HuH-7 (cell line): Measurements from ENCODE around the gene PON1.

Experiments used
- DNase-seq: peaks from one replicate; pipeline ENCODE4 v3.0.0; 2011; ENCODE audit warnings: low spot score

PON1 gene

GRCh38 chr7:95317546-95317945 lies 6.8 kb downstream of the PON1 start:
- DNase-seq = no peak

- no peak for DNase-seq
These were observed 7.7 kb downstream of the PON1 start for GRCh38 chr7:95316588-95316987.

DNA sequence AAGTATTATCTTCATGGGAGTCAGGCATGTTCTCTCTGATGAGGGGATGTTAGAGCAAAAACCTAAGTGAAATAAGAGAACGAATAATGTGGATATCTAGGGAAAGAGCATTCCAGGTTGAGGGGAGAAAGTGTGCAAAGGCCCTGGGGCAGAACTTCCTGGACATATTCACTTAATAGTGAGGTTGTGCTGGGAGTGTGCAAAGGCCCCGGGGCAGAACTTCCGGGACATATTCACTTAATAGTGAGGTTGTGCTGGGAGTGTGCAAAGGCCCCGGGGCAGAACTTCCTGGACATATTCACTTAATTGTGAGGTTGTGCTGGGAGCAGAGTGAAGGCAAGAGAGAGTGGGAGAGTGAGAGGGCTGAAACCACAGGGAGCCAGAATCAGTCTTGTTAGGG lies 11.8 kb downstream of the PON1 start:
- DNase-seq = no peak

GRCh38 chr7:95311389-95311788 lies 12.9 kb downstream of the PON1 start:
- no peak for DNase-seq

- no peak for DNase-seq
These were observed 14.4 kb downstream of the PON1 start for GRCh38 chr7:95309951-95310350.

DNA sequence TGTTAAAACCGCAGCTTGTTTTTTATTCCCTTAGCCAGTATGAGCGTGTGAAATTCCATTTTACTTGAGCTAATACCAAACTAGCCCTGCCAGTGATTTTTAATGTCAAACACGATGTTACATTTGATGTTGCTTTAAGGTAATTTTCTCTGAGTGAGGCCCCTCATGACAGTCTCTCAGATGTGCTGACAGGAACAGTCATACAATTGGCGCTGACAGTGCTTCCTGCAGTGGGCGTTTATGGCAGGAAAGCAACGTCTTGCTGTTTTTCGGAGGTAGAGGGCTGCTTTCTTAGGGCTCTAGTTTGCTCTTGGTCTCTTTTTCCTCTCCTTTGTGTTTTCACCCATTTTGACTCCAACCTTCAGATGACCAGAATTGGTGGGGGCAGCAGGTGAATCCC lies 19.3 kb downstream of the PON1 start:
- no peak for DNase-seq

DNA sequence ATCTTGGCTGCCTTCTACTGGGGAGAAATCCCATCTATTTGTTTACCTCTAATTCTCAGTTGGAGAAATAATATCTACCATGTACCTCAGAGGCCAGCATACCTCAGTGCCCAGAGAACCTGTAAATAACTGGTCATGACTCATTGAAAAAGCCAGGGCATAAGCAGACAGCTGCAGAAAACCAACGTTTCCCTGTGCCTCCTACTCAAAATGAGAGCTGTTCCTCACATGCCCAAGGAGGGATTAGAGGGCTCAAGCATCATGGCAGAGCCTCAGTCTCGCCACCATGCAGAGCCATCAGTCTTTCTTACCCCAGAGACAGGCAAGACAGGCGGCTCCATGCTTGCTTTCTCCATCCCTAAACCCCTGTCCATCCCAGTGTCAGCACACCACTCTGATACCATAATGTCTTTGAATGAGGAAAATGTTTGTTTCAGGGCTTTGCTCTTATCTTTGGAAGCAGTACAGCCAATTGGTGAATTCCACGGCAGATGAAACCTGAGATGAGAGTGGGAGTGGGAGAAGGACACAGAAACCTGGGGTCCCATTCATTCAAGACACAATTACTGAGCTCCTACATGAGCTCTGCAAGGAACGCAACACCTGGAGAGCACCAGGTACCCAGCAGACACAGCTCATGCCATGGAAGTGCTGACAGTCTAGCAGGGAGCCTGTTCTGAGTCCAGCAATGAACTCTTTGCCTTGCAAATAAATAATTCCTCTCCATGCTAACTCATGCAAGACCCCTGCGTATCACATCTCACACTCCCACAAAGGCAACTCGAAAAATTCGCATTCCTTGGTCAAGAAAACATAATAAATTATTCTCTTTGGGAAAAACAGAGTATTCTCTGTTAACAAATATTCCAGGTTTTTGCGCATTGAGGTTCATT lies 21.1 kb downstream of the PON1 start:
- DNase-seq = no peak

DNA sequence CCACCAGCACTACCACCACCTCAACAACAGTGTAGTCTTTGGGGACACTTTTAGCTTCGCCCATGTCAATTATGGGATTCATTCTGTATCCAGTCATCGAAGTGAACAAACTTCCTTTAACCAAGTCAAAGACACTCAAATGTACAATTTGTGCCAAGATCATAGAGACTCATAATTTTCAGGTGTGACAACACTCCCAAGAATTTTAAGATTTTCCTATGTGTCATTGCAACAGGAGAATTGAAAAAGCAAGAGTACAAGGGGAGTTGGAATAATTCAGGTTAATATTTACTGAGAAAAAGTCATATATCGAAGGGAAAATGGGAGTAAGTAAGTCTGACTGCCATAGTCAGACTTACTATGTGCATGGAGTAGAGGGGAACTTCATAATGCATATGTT lies 26.2 kb downstream of the PON1 start:
- DNase-seq = no peak

GRCh38 chr7:95297041-95297440 lies 27.3 kb downstream of the PON1 start:
- DNase-seq = no peak

DNA sequence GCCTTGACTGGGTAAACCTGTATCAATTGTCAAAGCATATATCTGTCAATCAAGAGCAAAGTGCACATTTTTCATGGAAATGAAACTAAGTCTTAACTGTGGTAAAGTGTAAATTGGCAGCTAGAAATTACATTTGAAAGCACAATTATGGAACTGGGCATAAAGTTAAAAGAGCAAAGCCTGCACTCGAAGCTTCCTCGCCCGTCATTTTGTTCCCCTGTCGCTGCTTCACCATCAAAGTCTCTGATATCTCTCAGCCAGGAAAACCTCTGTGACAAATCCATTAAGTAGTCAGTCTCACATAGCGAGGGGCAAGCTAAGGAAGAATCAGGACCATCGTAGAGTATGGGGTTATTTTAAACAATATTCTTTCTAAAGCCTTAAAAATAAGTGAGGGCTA lies 27.9 kb downstream of the PON1 start:
- DNase-seq = no peak

DNA sequence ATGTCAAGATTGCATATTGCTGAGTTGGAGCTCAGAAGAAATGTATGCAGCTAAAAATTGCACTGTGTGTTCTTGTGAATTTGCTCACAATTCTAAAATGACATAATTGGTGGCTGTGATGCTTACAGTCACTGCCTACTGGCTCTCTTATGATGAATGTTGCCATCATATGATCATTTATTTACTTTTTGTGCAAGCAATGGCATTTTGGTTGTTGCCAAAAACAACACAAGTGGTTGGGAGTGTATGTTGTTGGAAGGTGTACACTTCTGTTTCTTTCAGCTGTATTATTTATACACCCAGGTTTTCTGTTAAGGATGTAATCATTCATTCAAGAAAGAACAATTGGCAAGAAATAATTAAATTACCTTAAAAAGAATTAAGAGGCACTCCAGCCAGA lies 28.9 kb downstream of the PON1 start:
- no peak for DNase-seq

DNA sequence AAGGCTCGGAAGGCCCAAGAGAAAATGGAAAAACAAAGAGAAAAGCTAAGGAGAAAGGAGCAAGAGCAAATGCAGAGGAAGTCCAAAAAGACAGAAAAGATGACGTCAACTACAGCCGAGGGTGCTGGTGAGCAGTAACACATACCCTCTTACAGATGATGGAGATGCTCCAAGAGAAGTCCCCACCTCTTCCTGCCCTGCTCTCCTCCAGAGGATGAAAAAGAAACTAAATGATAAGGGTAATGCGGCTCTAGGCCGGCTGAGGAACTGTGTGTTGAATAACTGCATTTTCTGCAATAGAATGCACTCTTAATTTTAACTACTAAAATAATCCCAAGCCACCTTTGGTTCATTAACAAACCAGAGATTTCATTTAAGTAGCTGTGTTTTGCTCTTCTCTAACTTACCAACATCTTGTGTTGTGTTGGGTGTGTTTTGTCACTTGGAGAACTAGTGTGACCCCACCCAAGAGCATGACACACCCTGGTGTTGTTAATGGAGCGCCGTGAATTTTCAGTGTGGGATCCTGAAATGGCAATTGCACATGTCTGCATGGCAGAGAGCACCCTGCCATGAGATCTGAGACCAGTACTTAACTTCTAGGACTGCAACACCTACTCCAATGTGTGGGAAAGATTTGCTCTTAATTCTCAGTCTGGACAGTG lies 34.0 kb downstream of the PON1 start:
- DNase-seq = no peak

DNA sequence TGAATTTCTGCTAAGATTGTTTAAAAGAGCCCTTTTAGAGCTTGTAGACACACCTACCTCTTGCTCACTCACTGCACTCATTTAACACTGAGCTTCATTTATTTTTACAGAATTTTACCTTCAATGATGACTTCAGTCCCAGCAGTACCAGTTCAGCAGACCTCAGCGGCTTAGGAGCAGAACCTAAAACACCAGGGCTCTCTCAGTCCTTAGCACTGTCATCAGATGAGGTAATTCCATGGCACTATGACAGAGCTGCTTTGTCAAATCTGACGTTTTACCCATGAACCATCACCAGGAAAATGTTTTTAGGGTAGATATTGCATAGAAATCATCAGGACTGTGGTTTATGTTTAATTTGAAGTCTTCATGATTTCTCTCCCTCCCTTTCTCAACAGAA lies 38.2 kb downstream of the PON1 start:
- no peak for DNase-seq

DNA sequence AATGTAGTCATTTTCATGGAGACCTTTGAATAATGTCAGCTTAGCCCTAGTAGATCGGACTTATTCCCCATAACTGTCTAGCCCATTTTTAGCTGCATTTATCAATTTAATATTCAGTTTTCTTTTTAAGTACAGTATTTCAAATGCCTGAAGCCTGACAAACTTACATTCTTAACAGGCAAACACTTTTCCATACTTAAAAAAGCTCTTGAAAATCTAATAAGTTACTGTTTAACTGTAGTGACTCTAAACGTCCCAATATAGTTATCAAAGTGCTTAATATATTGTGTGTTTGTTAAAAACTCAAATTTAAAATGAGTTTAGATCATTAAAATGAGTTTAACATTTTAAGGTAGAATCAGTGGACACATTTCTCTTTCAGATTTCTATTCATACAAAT lies 44.9 kb downstream of the PON1 start:
- no peak for DNase-seq

DNA sequence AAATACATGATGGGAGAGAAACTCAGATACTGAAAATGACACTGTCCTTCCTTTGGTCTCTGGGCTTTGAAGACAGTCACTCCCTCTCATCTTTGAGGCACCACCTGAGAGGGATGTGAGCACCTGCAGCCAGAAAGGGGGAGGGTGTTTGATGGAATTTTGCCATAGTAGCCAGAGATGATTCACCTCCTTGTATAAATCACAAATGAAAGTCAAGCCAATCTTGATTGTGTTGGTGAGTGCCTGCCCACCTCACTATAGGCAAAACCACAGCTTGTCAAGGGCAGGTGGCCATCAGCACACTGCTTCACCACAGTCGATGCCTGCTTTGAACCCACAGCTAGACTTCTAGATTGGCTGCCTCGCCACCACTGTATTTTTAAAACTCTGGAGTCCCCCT lies 48.2 kb downstream of the PON1 start:
- no peak for DNase-seq

DNA sequence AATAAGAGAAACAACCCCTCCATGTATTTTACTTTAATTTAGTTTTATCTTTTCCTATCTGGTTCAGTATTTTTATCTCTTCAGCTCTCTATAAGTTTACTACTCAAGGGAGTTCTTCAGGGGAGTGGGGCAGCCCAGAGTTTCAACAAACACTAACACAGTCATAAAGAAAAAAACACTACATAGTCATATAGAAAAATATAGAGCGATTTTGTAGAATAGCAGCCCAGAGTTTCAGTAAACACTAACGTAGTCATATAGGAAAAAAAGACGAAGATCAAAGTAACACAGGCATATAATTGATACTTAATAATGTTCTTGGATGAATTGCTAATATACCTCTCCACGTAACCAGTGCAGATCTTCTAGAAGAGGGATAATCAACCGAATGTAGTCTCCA lies 54.7 kb downstream of the PON1 start:
- no peak for DNase-seq

DNA sequence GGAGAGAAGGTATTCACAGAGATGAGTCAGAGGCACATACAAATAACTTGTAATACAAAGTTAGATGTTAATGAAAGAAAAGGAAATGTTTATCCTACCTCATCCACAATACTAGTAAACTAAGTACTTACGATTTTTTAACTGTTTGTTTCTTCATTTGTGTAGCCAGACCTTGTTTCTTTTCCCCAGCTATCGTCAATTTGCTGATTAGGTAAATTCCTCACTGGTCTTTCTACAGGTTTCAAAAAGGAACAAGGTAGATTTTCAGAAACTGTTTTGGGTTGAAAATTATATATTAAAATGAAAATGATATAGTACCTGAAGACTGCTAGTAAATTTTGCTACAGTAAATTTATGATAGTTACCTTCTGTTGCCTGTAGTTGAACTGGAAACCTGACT lies 56.6 kb downstream of the PON1 start:
- no peak for DNase-seq

GRCh38 chr7:95265634-95266033 lies 58.7 kb downstream of the PON1 start:
- DNase-seq = no peak

- no peak for DNase-seq
These were observed 59.9 kb downstream of the PON1 start for GRCh38 chr7:95264363-95264891.

DNA sequence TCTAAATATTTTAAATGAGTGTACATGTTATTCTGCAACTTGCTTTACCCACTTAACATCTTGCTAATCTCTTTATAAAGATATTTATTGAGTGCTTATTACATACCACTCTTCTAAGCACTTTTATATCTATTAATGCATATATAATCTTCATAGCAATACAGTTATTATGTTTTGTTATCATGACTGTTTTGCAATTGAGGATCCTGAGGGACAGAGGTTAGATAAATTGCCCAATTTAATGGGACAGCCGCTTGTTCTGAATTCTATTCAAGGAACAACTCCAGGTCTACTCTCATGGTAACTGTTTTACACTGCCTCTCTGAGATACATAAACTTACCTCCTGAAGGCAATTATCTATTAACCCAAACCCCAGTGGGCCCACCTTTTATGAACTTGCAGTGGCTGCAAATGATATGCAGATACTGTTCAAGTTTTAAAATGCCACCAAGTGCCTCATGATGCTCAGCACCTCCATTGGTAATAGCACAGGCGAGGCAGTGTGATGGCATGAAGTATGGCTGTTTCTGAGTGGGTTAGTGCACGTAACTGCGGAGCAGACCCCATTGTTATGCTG lies 60.5 kb downstream of the PON1 start:
- no peak for DNase-seq

DNA sequence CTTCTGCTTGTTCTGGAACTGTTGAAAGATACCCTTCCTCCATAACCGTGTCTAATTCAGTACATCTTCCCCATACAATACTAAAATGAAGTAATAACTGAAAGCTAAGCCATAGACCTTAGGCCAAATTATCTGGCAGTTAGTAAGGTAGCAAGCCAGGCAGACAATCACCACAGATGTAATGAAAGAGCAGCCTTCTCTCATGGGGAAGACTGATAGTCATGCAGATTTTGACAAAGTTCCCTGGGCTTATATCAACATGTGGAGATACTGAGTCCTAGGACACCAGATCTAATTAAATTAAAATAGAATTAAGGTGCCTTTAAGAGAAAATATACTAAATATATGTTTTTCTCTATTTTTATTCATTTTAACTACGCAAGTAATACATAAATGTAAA lies 61.5 kb downstream of the PON1 start:
- DNase-seq = no peak

- DNase-seq = no peak
These were observed 62.4 kb downstream of the PON1 start for GRCh38 chr7:95261895-95262415.

- DNase-seq = no peak
These were observed 68.6 kb downstream of the PON1 start for GRCh38 chr7:95255691-95256090.
